Panc1 (cell line): ENCODE data around the gene OR1C1. TPM values are rescaled to one million over a fixed set of nuclear protein-coding genes. Genes with fewer than 3 reads are reported as not detected.
"Not testable (repeated sequence)": the region's sequence is repeated elsewhere in the genome, so short reads cannot be mapped to it uniquely, and the experiment has no call there.

Experiments
- ATAC-seq: fragments of 200-7000 bp; cut with Tn5 transposase; 2 replicates; pipeline ENCODE4 v1.9.1; 2020; ENCODE audit warnings: mild to moderate bottlenecking, moderate library complexity
- BruUV-seq: library from RNA; stranded (reverse); fragments of 400-500 nt; replicated peaks from 2 replicates; lab custom pipeline; 2021; lab: Mats Ljungman, UMichigan
- CTCF ChIA-PET: fragments of 300-600 bp; sonication (Branson Sonifier 250); formaldehyde crosslinking; loops from one replicate; lab custom pipeline; 2022; ENCODE audit warnings: antibody characterized with exemption; lab: Charles Lee
- POLR2A ChIA-PET: fragments of 300-600 bp; sonication (Branson Sonifier 250); formaldehyde crosslinking; loops from one replicate; lab custom pipeline; 2022; ENCODE audit warnings: antibody characterized with exemption; lab: Charles Lee
- DNase-seq: peaks from one replicate; pipeline ENCODE4 v3.0.0-alpha.2; 2010; ENCODE audit warnings: low read depth, low spot score
- H3K27ac ChIP-seq: 2 replicates; pipeline ENCODE4 v1.5.1; 2011; ENCODE audit warnings: mild to moderate bottlenecking, low read length, inconsistent platforms
- H3K27me3 ChIP-seq: fragments of 200-500 bp; sonication (Bioruptor generic); 2 replicates; pipeline ENCODE4 v1.6.0; 2014; ENCODE audit warnings: low read length, inconsistent platforms; ENCODE audit not compliant: control insufficient read depth, insufficient read depth
- H3K36me3 ChIP-seq: fragments of 200-500 bp; sonication (Bioruptor generic); 2 replicates; pipeline ENCODE4 v1.5.1; 2014; ENCODE audit warnings: inconsistent platforms, mild to moderate bottlenecking, low read length, moderate library complexity; ENCODE audit not compliant: control insufficient read depth, insufficient read depth
- H3K4me1 ChIP-seq: 2 replicates; pipeline ENCODE4 v1.5.1; 2011; ENCODE audit warnings: inconsistent platforms, mild to moderate bottlenecking, low read length, moderate library complexity; ENCODE audit not compliant: control insufficient read depth, insufficient read depth
- H3K4me3 ChIP-seq, 2 experiments: 2 replicates each; pipeline ENCODE4 v1.5.1; 2011 to 2012; ENCODE audit warnings: low read depth in 2 of 2, low read length in 2 of 2, mild to moderate bottlenecking in 2 of 2, inconsistent platforms in 1 of 2, moderate library complexity in 1 of 2
- H3K9me3 ChIP-seq: fragments of 200-500 bp; sonication (Bioruptor generic); 2 replicates; pipeline ENCODE4 v1.5.1; 2014; ENCODE audit warnings: low read depth, mild to moderate bottlenecking, inconsistent platforms, low read length, moderate library complexity; ENCODE audit not compliant: control insufficient read depth, insufficient read depth
- POLR2AphosphoS5 ChIP-seq: IDR thresholded peaks from 2 replicates; pipeline ENCODE4 v1.6.1; 2012; ENCODE audit warnings: mild to moderate bottlenecking, low read depth, low read length, moderate library complexity
- SIN3A ChIP-seq: IDR thresholded peaks from 2 replicates; pipeline ENCODE4 v1.6.1; 2012; ENCODE audit warnings: low read depth, mild to moderate bottlenecking, low read length, moderate library complexity, borderline replicate concordance; ENCODE audit not compliant: insufficient read depth
- TCF7L2 ChIP-seq: IDR thresholded peaks from 2 replicates; pipeline ENCODE4 v1.6.1; 2011; ENCODE audit warnings: mild to moderate bottlenecking, low read depth, low read length, inconsistent platforms
- in situ Hi-C: cut with HindIII; loops from 2 replicates; pipeline ENCODE4 v1.10.0; 2016; ENCODE audit warnings: low sequenced_read_pairs, low pct_unique_long_range_greater_than_20kb
- intact Hi-C: fragments of 100-400 bp; cut with micrococcal nuclease; formaldehyde crosslinking; loops from one replicate; pipeline ENCODE4 v1.10.0; 2022; ENCODE audit not compliant: unreplicated experiment
- total RNA-seq: library from RNA; stranded (reverse); gene quantifications from one replicate; pipeline ENCODE4 v1.2.1, GENCODE V29; 2021; ENCODE audit not compliant: unreplicated experiment
- TF ChIP-seq, protein P1 (sequence below), 2 experiments: IDR thresholded peaks; 2 replicates each; pipeline ENCODE4 v1.6.1; 2011 to 2012; ENCODE audit warnings: low read depth in 2 of 2, control low read depth in 1 of 2, low read length in 1 of 2, mild to moderate bottlenecking in 1 of 2, moderate library complexity in 1 of 2; ENCODE audit not compliant: insufficient read depth in 1 of 2
- TF ChIP-seq, protein P2 (sequence below): fragments of 450-650 bp; IDR thresholded peaks from 2 replicates; pipeline ENCODE4 v1.5.1; 2017; ENCODE audit warnings: mild to moderate bottlenecking

Gene OR1C1
- total RNA-seq, 1 experiment from 2014 or later: not detected

DNA sequence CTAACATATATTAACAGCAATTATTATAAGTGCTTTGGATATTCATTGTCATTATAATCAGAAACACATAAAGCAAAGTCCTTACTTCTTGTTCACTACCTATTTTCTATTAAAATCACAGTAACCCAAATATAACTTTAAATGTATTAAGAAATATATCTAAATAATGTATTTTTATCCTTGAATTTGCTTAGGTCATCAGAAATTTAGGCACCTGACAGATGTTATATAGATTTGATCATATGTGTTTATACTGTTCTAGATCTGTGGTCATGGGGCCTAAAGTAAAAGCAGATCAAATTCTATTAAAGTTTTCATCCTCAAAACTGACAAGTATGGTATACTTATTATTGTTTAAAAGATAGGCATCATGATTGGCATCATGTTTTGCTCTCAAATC is 9.2 kb upstream of the OR1C1 start:
- in situ Hi-C loops (no loop called here), intact Hi-C loops (no loop called here)
- Histone ChIP-seq H3K27ac (no peak overlapping the region), H3K4me3 (no peak overlapping the region), H3K9me3 (no peaks in the 10 kb centered on the region), H3K36me3 (no peaks in the 10 kb centered on the region), H3K27me3 (no peaks in the 10 kb centered on the region), H3K4me1 (no peaks in the 10 kb centered on the region)
- DNase-seq (no peak), ATAC-seq (no peak)
- ChIA-PET POLR2A (no interaction called here), CTCF (no interaction called here)
- TF ChIP-seq, protein P1, sequence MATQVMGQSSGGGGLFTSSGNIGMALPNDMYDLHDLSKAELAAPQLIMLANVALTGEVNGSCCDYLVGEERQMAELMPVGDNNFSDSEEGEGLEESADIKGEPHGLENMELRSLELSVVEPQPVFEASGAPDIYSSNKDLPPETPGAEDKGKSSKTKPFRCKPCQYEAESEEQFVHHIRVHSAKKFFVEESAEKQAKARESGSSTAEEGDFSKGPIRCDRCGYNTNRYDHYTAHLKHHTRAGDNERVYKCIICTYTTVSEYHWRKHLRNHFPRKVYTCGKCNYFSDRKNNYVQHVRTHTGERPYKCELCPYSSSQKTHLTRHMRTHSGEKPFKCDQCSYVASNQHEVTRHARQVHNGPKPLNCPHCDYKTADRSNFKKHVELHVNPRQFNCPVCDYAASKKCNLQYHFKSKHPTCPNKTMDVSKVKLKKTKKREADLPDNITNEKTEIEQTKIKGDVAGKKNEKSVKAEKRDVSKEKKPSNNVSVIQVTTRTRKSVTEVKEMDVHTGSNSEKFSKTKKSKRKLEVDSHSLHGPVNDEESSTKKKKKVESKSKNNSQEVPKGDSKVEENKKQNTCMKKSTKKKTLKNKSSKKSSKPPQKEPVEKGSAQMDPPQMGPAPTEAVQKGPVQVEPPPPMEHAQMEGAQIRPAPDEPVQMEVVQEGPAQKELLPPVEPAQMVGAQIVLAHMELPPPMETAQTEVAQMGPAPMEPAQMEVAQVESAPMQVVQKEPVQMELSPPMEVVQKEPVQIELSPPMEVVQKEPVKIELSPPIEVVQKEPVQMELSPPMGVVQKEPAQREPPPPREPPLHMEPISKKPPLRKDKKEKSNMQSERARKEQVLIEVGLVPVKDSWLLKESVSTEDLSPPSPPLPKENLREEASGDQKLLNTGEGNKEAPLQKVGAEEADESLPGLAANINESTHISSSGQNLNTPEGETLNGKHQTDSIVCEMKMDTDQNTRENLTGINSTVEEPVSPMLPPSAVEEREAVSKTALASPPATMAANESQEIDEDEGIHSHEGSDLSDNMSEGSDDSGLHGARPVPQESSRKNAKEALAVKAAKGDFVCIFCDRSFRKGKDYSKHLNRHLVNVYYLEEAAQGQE (IDR thresholded peaks at IDR 0.05; ENCODE audit: insufficient read depth in 1 of 2, low read depth in 2 of 2, low read length in 1 of 2): no peak
- TF ChIP-seq SIN3A (no peak), POLR2AphosphoS5 (no peak), TCF7L2 (no peak)
- TF ChIP-seq, protein P2, sequence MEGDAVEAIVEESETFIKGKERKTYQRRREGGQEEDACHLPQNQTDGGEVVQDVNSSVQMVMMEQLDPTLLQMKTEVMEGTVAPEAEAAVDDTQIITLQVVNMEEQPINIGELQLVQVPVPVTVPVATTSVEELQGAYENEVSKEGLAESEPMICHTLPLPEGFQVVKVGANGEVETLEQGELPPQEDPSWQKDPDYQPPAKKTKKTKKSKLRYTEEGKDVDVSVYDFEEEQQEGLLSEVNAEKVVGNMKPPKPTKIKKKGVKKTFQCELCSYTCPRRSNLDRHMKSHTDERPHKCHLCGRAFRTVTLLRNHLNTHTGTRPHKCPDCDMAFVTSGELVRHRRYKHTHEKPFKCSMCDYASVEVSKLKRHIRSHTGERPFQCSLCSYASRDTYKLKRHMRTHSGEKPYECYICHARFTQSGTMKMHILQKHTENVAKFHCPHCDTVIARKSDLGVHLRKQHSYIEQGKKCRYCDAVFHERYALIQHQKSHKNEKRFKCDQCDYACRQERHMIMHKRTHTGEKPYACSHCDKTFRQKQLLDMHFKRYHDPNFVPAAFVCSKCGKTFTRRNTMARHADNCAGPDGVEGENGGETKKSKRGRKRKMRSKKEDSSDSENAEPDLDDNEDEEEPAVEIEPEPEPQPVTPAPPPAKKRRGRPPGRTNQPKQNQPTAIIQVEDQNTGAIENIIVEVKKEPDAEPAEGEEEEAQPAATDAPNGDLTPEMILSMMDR: no peak
- no TSS peak for BruUV-seq

DNA sequence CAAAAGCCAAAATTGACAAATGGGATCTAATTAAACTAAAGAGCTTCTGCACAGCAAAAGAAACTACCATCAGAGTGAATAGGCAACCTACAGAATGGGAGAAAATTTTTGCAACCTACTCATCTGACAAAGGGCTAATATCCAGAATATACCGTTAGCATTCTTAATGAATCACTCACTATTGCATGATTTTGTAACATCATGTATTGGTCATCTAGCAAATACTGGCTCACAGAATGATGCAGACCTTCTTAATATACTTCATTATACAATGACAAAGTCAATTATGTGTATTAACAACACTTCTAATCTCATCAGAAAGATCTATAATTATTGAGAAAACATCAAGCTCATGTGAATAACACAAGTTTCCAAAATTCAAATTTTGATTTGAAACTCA is 6.0 kb downstream of the OR1C1 start:
- in situ Hi-C loops, H3K27ac ChIP-seq, H3K27me3 ChIP-seq, POLR2A ChIA-PET, CTCF ChIA-PET, intact Hi-C loops, H3K4me3 ChIP-seq, H3K9me3 ChIP-seq, ATAC-seq, H3K4me1 ChIP-seq, H3K36me3 ChIP-seq, DNase-seq, BruUV-seq: not testable (repeated sequence)

DNA sequence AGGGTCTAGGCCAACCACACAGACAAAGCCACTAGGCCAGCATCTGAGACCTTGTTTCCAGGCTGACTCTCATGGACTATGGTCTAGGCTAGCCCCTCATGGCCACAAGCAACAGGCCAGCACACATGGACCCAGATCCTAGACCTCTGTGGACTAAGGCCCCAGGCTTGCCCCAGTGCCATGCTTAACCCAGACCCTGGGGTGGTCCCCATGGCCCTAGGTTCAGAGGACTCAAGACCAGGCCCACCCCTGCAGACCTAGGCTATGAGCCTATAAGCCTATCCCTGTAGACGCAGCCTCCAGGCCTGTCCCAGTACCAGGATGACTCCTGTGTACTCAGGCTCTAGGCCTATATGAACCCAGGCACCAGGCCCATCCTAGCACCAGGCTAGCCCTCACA is 10.5 kb downstream of the OR1C1 start:
- H3K9me3 ChIP-seq: peaks cover 8% of the 10 kb centered on the region; the same call in 1 of the 2 replicates
- no peaks in the 10 kb centered on the region for H3K4me1 ChIP-seq
- no peak overlapping the region for H3K4me3 ChIP-seq
- in situ Hi-C loops (no loop called here), intact Hi-C loops (no loop called here)
- H3K27me3 ChIP-seq: no peaks in the 10 kb centered on the region
- TF ChIP-seq TCF7L2: no peak
- no peak for TF ChIP-seq SIN3A
- TF ChIP-seq, protein P1 (IDR thresholded peaks at IDR 0.05; ENCODE audit: insufficient read depth in 1 of 2, low read depth in 2 of 2, low read length in 1 of 2): no peak
- no peak for ATAC-seq
- POLR2A ChIA-PET: no interaction called here
- DNase-seq: no peak
- no peak overlapping the region for H3K27ac ChIP-seq
- H3K36me3 ChIP-seq: no peaks in the 10 kb centered on the region
- BruUV-seq: no TSS peak
- CTCF ChIA-PET: no interaction called here
